Loucy (cell line): ENCODE results near the gene OSBPL2.

Experiments
- CTCF ChIP-seq: fragments of 200-600 bp; sonication (generic); conservative IDR thresholded peaks from 2 replicates; pipeline ENCODE4 v1.5.1; 2014; ENCODE audit warnings: mild to moderate bottlenecking, antibody characterized with exemption, low read length
- EZH2phosphoT487 ChIP-seq: fragments of 200-600 bp; IDR thresholded peaks from 2 replicates; pipeline ENCODE4 v1.6.1; 2018; ENCODE audit warnings: antibody characterized with exemption, mild to moderate bottlenecking, moderate library complexity, borderline replicate concordance

- TF ChIP-seq CTCF = no peak
- no peak for TF ChIP-seq EZH2phosphoT487
These were observed 3.2 kb downstream of the OSBPL2 start for GRCh38 chr20:62241506-62241905.
